GDM1 (cell line): ENCODE measurements around the gene SPRED1.

Experiments
- DNase-seq: peaks from one replicate; lab custom pipeline; 2025; lab: John Stamatoyannopoulos, UW

SPRED1 gene

GRCh38 chr15:38252481-38253350 lies at the start of gene SPRED1:
SPRED1 (plus strand) TSS chr15:38252836; CDS start chr15:38253186, 350 bp downstream.
- peak; percentile 25 for DNase-seq

GRCh38 chr15:38205526-38206272 lies 46.9 kb upstream of the SPRED1 start:
- DNase-seq, result no peak

- DNase-seq, result no peak
These were observed 45.0 kb upstream of the SPRED1 start for GRCh38 chr15:38207621-38208020.

- no peak for DNase-seq
These were observed 44.4 kb upstream of the SPRED1 start for GRCh38 chr15:38208206-38208605.

- no peak for DNase-seq
These were observed 43.9 kb upstream of the SPRED1 start for GRCh38 chr15:38208779-38209178.

- DNase-seq, result no peak
These were observed 41.4 kb upstream of the SPRED1 start for GRCh38 chr15:38211249-38211648.

- no peak for DNase-seq
These were observed 40.8 kb upstream of the SPRED1 start for GRCh38 chr15:38211811-38212210.

- no peak for DNase-seq
These were observed 39.8 kb upstream of the SPRED1 start for GRCh38 chr15:38212729-38213351.

- no peak for DNase-seq
These were observed 39.3 kb upstream of the SPRED1 start for GRCh38 chr15:38213356-38213755.

- no peak for DNase-seq
These were observed 36.9 kb upstream of the SPRED1 start for GRCh38 chr15:38215707-38216106.

- DNase-seq, result no peak
These were observed 35.9 kb upstream of the SPRED1 start for GRCh38 chr15:38216763-38217162.

- no peak for DNase-seq
These were observed 35.4 kb upstream of the SPRED1 start for GRCh38 chr15:38217191-38217595.

- DNase-seq, result no peak
These were observed 34.6 kb upstream of the SPRED1 start for GRCh38 chr15:38217788-38218609.

GRCh38 chr15:38220606-38221273 lies 31.9 kb upstream of the SPRED1 start:
- no peak for DNase-seq

- DNase-seq, result no peak
These were observed 28.1 kb upstream of the SPRED1 start for GRCh38 chr15:38224486-38224885.

GRCh38 chr15:38225381-38225780 lies 27.3 kb upstream of the SPRED1 start:
- no peak for DNase-seq

- DNase-seq, result no peak
These were observed 25.9 kb upstream of the SPRED1 start for GRCh38 chr15:38226608-38227266.

- DNase-seq, result no peak
These were observed 24.7 kb upstream of the SPRED1 start for GRCh38 chr15:38227941-38228340.

GRCh38 chr15:38228618-38229017 lies 24.0 kb upstream of the SPRED1 start:
- no peak for DNase-seq

- DNase-seq, result no peak
These were observed 22.8 kb upstream of the SPRED1 start for GRCh38 chr15:38229705-38230310.
